Esophagus muscularis mucosa (tissue), 4 donors: Measurements from ENCODE around the gene SHPK. TPM values are rescaled to one million over a fixed set of nuclear protein-coding genes. Genes with fewer than 3 reads are reported as not detected.
A peak's percentile ranks its signal among the peaks of the same experiment; 100 is the strongest.

Experiments
- DNase-seq: peaks from one replicate; pipeline ENCODE4 v3.0.0-alpha.2; 2017; ENCODE audit errors: extremely low spot score
- H3K27ac ChIP-seq, 4 donors: fragments of 200-600 bp; sonication (generic); replicated peaks in 1 of 4; 1 replicate in 3 of 4; 2 replicates in 1 of 4; pipeline ENCODE4 v1.5.1; 2016 to 2019; ENCODE audit warnings: mild to moderate bottlenecking in 1 of 4
- H3K27me3 ChIP-seq, 4 donors: fragments of 200-600 bp; sonication (generic); one replicate each; pipeline versions ENCODE4 v1.5.1 to v1.6.0; 2016 to 2019
- H3K36me3 ChIP-seq, 4 donors: fragments of 200-600 bp; sonication (generic); one replicate each; pipeline ENCODE4 v1.5.1; 2016 to 2019
- H3K4me1 ChIP-seq, 4 donors: fragments of 200-600 bp; sonication (generic); one replicate each; pipeline ENCODE4 v1.5.1; 2016 to 2019
- H3K4me3 ChIP-seq, 4 donors: fragments of 200-600 bp; sonication (generic); 1 replicate in 2 of 4; 2 replicates in 2 of 4; pipeline ENCODE4 v1.5.1; 2016 to 2019; ENCODE audit warnings: mild to moderate bottlenecking in 4 of 4, moderate library complexity in 1 of 4
- H3K9me3 ChIP-seq, 4 donors: fragments of 200-600 bp; sonication (generic); 1 replicate in 3 of 4; 2 replicates in 1 of 4; pipeline ENCODE4 v1.5.1; 2016 to 2019
- CTCF ChIP-seq, 3 experiments: fragments of 200-600 bp in 2 of 3; fragments of 450-650 bp in 1 of 3; sonication (generic) in 2 of 3; IDR thresholded peaks; one replicate each; pipeline ENCODE4 v1.5.1; 2017 to 2019; ENCODE audit warnings: antibody characterized with exemption in 3 of 3, mild to moderate bottlenecking in 2 of 3, moderate library complexity in 1 of 3
- EP300 ChIP-seq: sonication (generic); formaldehyde crosslinking; IDR thresholded peaks from one replicate; pipeline ENCODE4 v1.6.1; 2017; ENCODE audit warnings: antibody characterized with exemption
- POLR2A ChIP-seq: fragments of 450-650 bp; IDR thresholded peaks from one replicate; pipeline ENCODE4 v1.6.1; 2017; ENCODE audit warnings: antibody characterized with exemption, moderate library complexity, mild to moderate bottlenecking, low read depth
- POLR2AphosphoS5 ChIP-seq, 2 donors: sonication (generic); formaldehyde crosslinking; IDR thresholded peaks; one replicate each; pipeline ENCODE4 v1.6.1; 2017; ENCODE audit warnings: antibody characterized with exemption in 2 of 2
- WGBS: methylation state at CpG from one replicate; pipeline ENCODE4 v1.1.5; 2018; 5-methylcytosine and 5-hydroxymethylcytosine counted together
- intact Hi-C: fragments of 100-400 bp; cut with DNase I; formaldehyde crosslinking; loops from one replicate; pipeline ENCODE4 v1.15.1; 2023
- total RNA-seq, 4 donors: library from RNA; depleted of rRNA; stranded (reverse); fragments of >200 nt; gene quantifications; one replicate each; pipeline versions ENCODE4 v1.1.0 to v1.2.1, GENCODE V29; 2016

The SHPK gene
- total RNA-seq, 4 donors from 2014 or later: 5.0 to 10.7 (median 5.6) TPM

DNA sequence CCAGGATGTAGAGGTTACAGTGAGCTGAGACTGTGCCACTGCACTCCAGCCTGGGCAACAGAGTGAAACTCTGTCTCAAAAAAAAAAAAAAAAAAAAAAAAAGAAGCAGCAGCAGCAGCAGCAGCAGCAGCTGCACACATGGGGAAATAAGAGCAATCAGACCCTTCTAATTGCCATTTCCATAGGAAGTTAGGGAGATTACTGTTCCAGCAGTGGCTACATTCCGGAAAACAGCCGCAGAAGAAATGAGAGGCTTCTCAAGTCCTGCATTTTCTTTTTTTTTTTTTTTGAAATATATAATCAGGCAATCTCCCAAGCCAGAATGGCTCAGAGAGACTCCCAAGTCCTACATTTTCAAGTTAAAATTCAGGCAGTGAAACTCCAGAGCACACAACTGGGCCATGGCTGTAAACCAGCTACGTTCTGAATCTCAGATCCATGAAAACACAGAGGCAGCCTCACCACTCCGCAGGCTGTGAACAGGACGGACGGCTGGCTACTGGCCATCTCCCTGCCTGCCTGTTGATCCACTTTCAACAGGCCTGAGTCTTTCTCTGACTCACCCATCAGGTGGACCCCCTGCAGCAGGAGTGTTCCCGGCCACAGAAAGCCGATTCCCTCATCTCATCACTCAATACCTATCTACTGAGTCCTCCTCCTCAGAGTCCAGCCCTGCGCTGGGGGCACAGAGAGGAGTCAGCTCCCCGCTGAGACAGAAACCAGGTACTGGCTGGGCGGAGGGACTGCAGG is 41.8 kb downstream of the SHPK start:
- Histone ChIP-seq H3K4me1 (peaks cover 5 to 11% (median 9%) of the 10 kb centered on the region in 4 donors), H3K27ac (peak overlapping the region in 1 of 4 donors; percentile 26), H3K27me3 (no peaks in the 10 kb centered on the region), H3K9me3 (no peaks in the 10 kb centered on the region), H3K4me3 (no peak overlapping the region), H3K36me3 (peaks cover 7 to 48% (median 36%) of the 10 kb centered on the region in 4 donors)
- 68% methylated on average over 10 of the region's 11 CpGs for WGBS
- TF ChIP-seq POLR2A (no peak), CTCF (IDR thresholded peaks at IDR 0.05) (no peak), EP300 (no peak), POLR2AphosphoS5 (IDR thresholded peaks at IDR 0.05) (no peak)
- no peak for DNase-seq
- intact Hi-C loops: no loop called here

DNA sequence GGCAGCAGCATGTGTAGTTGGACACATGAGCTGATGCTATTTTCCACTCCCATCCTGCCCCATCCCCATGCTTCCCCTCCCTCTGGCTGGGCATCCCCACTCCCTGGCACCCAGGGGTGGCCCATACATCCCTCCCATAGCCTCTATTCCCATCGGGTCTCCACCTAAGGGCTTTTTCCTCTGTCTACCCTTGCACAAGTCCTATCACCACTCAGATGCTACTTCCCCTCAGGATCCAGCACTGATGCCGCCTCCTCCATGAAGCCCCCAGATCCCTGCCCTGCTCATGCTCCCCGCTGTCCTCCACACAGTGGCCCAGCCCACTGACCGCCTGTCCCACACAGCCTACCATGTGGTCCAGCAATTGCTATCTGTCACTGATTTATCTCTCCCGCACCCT is 42.7 kb downstream of the SHPK start:
- DNase-seq: no peak
- 97% methylated on average over 5 of the region's 5 CpGs for WGBS
- peaks cover 5 to 11% (median 9%) of the 10 kb centered on the region in 4 donors for H3K4me1 ChIP-seq
- peaks cover 7 to 56% (median 42%) of the 10 kb centered on the region in 4 donors for H3K36me3 ChIP-seq
- no peaks in the 10 kb centered on the region for H3K27me3 ChIP-seq
- TF ChIP-seq POLR2AphosphoS5 (IDR thresholded peaks at IDR 0.05) (no peak), CTCF (IDR thresholded peaks at IDR 0.05) (no peak), EP300 (no peak), POLR2A (no peak)
- no peak overlapping the region for H3K4me3 ChIP-seq
- H3K9me3 ChIP-seq: no peaks in the 10 kb centered on the region
- intact Hi-C loops: no loop called here
- H3K27ac ChIP-seq: no peak overlapping the region

- no peak for TF ChIP-seq CTCF (IDR thresholded peaks at IDR 0.05)
- TF ChIP-seq EP300: no peak
- TF ChIP-seq POLR2AphosphoS5 (IDR thresholded peaks at IDR 0.05): no peak
- no peak for TF ChIP-seq POLR2A
- no peaks in the 10 kb centered on the region for H3K9me3 ChIP-seq
- intact Hi-C loops: no loop called here
- 95% methylated on average over 4 of the region's 15 CpGs for WGBS
- peaks cover 5 to 11% (median 9%) of the 10 kb centered on the region in 4 donors for H3K4me1 ChIP-seq
- no peaks in the 10 kb centered on the region for H3K27me3 ChIP-seq
- peaks cover 7 to 61% (median 51%) of the 10 kb centered on the region in 4 donors for H3K36me3 ChIP-seq
- H3K27ac ChIP-seq: no peak overlapping the region
- DNase-seq: no peak
- H3K4me3 ChIP-seq: no peak overlapping the region
These were observed 43.7 kb downstream of the SHPK start for GRCh38 chr17:3592216-3592860.

DNA sequence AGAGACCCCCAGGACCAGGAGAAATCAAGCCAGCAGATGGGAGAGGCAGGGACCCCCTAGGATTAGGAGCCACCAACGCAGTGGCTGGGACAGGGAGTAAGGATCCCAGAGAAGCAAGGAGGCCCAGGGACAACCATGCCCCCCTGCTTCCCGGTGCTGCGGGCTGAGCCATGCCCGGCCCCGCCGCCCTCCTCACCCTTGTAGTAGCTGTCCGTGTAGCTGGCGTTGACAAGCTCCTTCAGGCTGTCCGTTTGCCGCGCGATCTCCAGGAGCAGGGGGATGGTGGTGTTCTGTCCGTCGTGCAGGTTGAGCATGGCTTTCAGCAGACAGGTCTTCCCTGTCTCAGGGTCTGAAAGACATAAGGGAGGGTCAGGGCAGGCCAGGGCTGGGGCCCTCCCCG is 45.3 kb downstream of the SHPK start:
- intact Hi-C loops: no loop called here
- peaks cover 5 to 11% (median 9%) of the 10 kb centered on the region in 4 donors for H3K4me1 ChIP-seq
- H3K36me3 ChIP-seq: peaks cover 7 to 67% (median 61%) of the 10 kb centered on the region in 4 donors
- H3K27me3 ChIP-seq: no peaks in the 10 kb centered on the region
- DNase-seq: no peak
- 80% methylated on average over 13 of the region's 15 CpGs for WGBS
- H3K4me3 ChIP-seq: no peak overlapping the region
- no peaks in the 10 kb centered on the region for H3K9me3 ChIP-seq
- TF ChIP-seq POLR2AphosphoS5 (IDR thresholded peaks at IDR 0.05): no peak
- no peak for TF ChIP-seq EP300
- no peak overlapping the region for H3K27ac ChIP-seq

DNA sequence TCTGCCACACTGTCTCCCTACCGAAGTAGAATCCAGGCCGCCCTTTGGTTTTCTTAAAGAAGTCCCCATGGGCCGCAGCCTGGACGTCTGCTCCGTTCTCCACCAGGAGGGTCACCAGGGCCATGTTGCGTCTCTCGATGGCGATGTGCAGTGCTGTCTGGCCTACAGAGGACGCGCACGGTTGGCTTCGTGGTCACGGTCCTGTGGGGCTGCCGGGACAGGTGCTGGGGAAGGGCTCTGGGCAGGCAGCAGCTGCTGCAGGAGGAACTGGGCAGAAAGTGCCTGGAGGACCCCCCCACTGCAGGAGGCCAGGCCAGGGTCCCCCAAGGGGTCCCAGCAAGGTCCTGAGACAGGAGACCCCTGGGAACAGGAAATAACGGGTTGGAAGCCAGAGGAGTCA is 45.8 kb downstream of the SHPK start:
- Histone ChIP-seq H3K4me3 (no peak overlapping the region), H3K27ac (no peak overlapping the region), H3K9me3 (no peaks in the 10 kb centered on the region), H3K36me3 (peaks cover 7 to 72% (median 66%) of the 10 kb centered on the region in 4 donors), H3K27me3 (no peaks in the 10 kb centered on the region), H3K4me1 (peaks cover 5 to 11% (median 9%) of the 10 kb centered on the region in 4 donors)
- DNase-seq: no peak
- intact Hi-C loops: no loop called here
- no peak for TF ChIP-seq EP300
- TF ChIP-seq CTCF (IDR thresholded peaks at IDR 0.05): no peak
- TF ChIP-seq POLR2A: no peak
- TF ChIP-seq POLR2AphosphoS5 (IDR thresholded peaks at IDR 0.05): no peak
- 97% methylated on average over 12 of the region's 15 CpGs for WGBS
